GM12801 (cell line): Measurements from ENCODE around the gene FDX2.

Source experiments
- TF ChIP-seq, protein P1 (sequence below): IDR thresholded peaks from one replicate; pipeline ENCODE4 v1.5.1; 2011; ENCODE audit warnings: control low read depth; ENCODE audit not compliant: insufficient read length; ENCODE audit errors: extremely low read depth

Gene FDX2

DNA sequence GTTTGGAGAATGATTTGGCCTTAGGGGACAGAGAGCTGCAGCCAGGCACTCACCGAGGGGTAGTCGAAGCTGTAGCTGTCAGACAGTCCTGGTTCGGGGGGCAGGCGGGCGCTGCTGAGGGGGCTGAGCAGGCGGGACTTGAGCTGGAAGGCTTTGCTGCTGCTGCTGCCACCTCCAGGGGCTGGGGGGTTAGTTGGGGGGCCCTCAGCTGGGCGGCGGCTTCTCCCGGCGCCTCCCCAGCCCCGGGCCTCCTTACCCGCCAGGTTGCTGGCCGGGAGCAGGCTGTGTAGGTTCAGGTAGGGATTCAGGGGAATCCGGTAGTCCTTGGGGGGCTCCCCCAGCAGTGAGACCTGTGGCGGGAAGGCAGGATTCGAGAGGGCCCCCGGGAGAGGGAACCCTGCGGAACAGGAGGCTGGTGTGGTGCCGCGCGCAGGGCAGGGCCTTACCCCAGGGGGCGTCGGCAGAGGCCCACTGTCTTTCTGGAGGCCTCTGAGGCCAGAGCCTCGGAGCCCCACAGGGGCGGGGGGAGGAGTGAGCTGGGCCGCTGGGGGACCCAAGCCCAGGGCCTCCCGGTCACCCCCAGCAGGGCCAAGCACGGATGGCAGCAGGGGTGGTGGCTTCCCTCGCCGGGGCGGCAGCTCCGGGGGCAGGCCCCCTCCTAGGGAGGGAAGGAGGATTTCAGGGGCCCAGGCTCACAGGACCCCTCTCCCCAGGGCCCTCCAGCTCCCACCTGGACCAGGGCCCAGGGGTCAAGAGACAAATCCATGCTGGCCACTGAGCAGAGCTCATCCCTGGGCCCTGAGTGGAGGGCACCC lies 5.0 kb upstream of the FDX2 start:
- TF ChIP-seq, protein P1, sequence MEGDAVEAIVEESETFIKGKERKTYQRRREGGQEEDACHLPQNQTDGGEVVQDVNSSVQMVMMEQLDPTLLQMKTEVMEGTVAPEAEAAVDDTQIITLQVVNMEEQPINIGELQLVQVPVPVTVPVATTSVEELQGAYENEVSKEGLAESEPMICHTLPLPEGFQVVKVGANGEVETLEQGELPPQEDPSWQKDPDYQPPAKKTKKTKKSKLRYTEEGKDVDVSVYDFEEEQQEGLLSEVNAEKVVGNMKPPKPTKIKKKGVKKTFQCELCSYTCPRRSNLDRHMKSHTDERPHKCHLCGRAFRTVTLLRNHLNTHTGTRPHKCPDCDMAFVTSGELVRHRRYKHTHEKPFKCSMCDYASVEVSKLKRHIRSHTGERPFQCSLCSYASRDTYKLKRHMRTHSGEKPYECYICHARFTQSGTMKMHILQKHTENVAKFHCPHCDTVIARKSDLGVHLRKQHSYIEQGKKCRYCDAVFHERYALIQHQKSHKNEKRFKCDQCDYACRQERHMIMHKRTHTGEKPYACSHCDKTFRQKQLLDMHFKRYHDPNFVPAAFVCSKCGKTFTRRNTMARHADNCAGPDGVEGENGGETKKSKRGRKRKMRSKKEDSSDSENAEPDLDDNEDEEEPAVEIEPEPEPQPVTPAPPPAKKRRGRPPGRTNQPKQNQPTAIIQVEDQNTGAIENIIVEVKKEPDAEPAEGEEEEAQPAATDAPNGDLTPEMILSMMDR, result no peak

DNA sequence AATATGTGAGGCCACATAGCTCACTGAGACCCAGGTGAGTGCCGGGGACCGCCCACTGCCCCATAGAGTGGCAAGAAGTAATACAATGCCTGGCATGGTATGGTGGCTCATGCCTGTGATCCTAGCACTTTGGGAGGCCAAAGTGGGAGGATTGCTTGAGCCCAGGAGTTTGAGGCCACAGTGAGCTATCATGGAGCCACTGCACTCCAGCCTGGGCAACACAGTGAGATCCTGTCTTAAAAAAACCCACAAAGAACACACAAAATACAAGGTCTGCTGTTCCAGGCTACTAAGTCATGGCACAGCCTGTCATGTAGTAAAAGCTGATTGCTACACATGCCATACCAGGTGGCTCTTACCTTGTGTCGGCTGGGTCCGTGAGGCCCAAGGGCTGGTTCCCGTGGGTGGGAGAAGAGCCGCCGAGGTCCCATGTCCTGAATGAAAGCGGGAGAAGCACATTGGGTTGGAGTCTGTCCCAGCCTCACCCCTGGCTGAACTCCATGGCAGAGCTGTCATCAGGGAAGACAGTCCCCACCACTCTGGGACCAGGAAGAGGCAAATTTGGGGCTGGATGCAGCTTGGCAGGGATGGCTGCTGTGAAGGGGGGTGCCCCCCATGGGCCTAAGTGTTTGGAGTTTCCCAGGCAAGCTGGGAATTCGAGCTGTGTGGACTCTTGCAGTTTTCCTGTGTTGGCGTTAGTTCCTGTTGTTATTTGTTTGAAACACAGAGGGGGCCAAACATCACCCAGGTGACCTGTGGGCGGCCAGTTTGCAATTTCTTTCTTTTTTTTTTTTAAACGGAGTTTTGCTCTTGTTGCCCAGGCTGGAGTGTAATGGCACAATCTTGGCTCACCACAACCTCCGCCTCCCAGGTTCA lies 3.2 kb upstream of the FDX2 start:
- TF ChIP-seq, protein P1, result no peak

DNA sequence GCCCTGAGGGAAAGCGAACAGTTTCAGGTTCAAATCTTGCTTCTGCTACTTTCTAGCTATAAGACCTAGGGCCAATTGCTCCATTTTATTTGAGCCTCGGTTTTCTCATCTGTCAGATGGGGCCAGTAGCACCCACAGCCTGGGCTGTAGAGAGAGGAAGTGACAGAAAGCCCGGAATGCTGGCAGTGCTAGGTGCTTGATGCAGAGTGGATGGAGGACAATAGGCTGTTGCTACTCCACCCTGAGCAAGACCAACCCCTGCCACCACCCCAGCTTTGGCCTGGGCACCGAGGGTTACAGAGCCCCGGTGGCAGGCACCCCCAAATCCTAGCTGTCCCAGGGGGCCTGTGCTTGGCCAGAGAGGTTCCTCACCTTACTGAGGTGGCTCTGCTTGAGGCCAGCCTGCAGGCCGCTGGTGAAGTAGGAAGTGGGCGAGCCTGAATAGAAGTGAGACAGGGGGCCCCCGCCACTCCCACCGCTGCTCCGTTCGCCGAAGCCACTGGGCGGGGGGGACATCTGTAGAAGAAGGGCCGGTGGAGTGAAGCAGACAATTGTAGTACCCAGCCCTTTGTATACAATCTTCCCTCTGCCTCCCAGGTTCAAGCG lies 2.1 kb upstream of the FDX2 start:
- TF ChIP-seq, protein P1, result no peak

DNA sequence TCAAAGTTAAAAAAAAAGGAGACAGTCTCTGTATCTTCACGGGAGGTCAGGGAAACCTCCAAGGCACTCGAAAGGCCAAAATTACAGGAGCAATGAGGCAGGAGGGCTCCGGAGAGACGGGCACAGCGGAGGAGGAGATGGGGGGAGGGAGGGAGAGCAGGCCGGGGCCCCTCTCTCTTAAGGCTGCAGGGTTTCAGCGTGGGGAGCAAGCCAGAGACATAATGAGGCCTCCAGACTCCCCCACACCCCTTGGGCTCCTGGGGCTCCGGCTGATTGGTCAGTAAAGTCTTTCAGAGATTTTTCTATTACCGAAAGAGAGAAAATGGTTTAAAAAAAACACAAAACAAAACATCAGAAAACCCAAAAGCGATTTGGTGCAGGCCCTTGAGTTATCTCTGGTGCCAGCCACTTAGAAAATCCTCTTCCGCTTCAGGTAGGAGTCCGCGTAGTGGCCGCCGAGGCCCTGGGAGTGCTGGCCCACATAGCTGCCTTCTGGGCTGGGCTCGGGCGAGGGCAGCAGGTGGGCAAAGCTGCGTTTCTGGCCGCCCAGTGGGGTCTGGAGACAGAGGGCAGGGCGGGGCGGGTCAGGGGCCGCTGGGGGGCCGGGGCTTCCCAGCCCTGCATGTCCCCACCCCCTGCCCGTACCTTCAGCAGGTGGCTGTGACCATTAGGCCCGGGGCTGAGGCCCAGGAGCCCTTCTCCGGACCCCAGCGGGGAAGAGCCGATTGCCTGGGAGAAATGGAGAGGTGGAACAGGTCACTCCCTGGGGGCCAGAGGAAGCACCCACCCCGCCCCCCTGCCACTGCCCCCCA lies 1.4 kb upstream of the FDX2 start:
- TF ChIP-seq, protein P1, result no peak

DNA sequence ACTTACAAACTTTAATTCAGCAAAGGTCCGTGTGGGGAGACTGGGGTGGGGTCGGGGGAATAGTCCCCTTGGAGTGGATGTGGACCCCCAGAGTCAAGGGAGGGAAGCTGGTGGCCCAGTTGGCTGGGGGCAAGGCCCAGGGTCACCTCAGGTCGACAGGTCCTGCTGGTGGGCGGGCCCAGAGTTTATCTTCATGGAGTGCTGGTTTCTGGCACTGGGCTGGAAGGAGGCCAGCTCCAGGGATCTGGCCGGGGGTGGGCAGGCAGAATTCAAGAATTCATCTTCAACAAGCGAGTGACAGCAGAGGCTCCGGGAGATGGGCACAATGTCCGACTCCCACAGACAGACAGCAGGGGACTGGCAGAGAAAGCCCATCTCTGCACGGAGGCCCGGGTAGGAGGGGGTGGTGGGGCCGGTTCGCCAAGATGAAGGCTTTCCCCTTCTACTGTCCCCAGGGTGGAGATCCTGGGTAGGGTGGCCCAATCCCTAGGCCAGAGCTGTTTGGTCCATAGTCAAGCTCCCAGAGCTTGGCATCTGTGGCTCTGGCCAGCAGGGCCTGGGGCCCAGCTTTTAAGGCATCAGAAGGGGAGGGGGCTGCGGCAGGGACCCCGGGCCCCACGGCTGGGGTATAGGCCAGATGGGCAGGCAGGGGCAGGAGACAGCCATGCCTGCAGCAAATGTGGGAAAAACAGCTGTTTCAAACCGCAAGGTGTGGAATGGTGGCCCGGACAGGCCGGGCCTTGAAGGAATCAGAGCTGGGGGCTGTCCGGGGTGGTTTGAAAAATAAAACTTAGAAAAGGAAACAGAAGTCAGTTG lies 622 bp upstream of the FDX2 start:
- TF ChIP-seq, protein P1, result no peak

DNA sequence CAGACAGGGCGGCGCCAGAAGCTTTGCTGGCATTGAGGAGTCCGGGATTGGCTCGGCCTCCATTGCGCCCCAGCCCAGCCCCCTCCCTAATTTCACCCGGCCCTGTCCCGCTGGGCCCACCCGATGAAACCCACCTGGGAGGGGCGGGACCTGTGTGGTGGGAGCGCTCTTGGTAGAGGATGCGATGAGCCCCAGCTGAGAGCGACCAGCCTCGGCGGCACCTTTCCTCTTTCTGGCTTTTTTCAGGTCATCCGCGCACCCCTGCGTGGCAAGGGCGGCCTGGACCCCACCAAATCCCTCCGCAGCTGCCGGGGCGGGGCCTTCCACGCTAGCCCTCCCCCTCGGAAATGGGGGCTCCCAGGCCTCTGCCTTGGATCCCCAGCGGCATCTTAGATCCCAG lies 6.4 kb downstream of the FDX2 start, which contains the start of gene ZGLP1:
TSS of gene ZGLP1 (minus strand) at position 393 of the 400 bp plus-strand sequence.
- TF ChIP-seq, protein P1, result no peak
